Psoas muscle (tissue), 8 donors: ENCODE results near the gene FOXN1. TPM values are rescaled to one million over a fixed set of nuclear protein-coding genes. Genes with fewer than 3 reads are reported as not detected.

Experiments used
- ATAC-seq, 4 donors: fragments of 200-7000 bp; cut with Tn5 transposase; one replicate each; pipeline ENCODE4 v1.9.1; 2020; ENCODE audit warnings: moderate library complexity in 3 of 4, mild to moderate bottlenecking in 2 of 4
- DNase-seq, 2 donors: peaks; one replicate each; pipeline ENCODE4 v3.0.0-alpha.2; 2020
- H3K27ac ChIP-seq: fragments of 200-600 bp; one replicate; pipeline ENCODE4 v1.8.0; 2022
- H3K27me3 ChIP-seq, 3 donors: fragments of 200-600 bp in 1 of 3; one replicate each; pipeline versions ENCODE4 v1.6.1 to v1.8.0; 2013 to 2022; ENCODE audit warnings: low read length in 2 of 3, mild to moderate bottlenecking in 2 of 3, moderate library complexity in 1 of 3; ENCODE audit not compliant: insufficient read depth in 3 of 3
- H3K36me3 ChIP-seq, 2 donors: fragments of 200-600 bp in 1 of 2; one replicate each; pipeline versions ENCODE4 v1.6.1 to v1.8.0; 2013 to 2022; ENCODE audit warnings: low read depth in 1 of 2, mild to moderate bottlenecking in 1 of 2, moderate library complexity in 1 of 2; ENCODE audit not compliant: insufficient read depth in 1 of 2
- H3K4me1 ChIP-seq: fragments of 200-600 bp; one replicate; pipeline ENCODE4 v1.8.0; 2022
- H3K4me3 ChIP-seq: fragments of 200-600 bp; one replicate; pipeline ENCODE4 v1.8.0; 2022; ENCODE audit warnings: mild to moderate bottlenecking
- H3K9me3 ChIP-seq: fragments of 200-600 bp; one replicate; pipeline ENCODE4 v1.8.0; 2022
- CTCF ChIP-seq: fragments of 200-600 bp; IDR thresholded peaks from one replicate; pipeline ENCODE4 v1.8.0; 2022; ENCODE audit warnings: antibody characterized with exemption
- WGBS, 3 donors: extraction: QIAGEN DNeasy Blood & Tissue Kit; methylation state at CpG; one replicate each; pipeline versions ENCODE4 v1.1.6 to v1.1.7; 2013; 5-methylcytosine and 5-hydroxymethylcytosine counted together
- intact Hi-C, 2 donors: fragments of 100-400 bp; cut with DNase I; formaldehyde crosslinking; loops; one replicate each; pipeline versions ENCODE4 v1.11.0 to v1.14.2; 2022
- polyA plus RNA-seq, 3 donors: library from polyadenylated mRNA; stranded (reverse); fragments of 200-250 nt; gene quantifications; one replicate each; pipeline ENCODE4 v1.2.3, GENCODE V29; 2013
- total RNA-seq, 4 donors: library from RNA; stranded (reverse); fragmentation: NEBNext Ultra II Directional in 2 of 4; extraction: Animal tissue kit (Norgen Biotek cat#: 25700) in 2 of 4; gene quantifications; one replicate each; pipeline versions ENCODE4 v1.2.1 to v1.2.4, GENCODE V29; 2021 to 2023
- donor health status: healthy with polysubstance abuse.
- donor health status: DM: no; HTN: no; CAD: no; lungs with moderate emphysema.
- donor health status: Bipolar disorder and iron deficiency.
- donor health status: healthy.
- donor health status: DM: yes; HTN: yes; CAD: no.
- donor health status: DM: no; HTN: no; CAD: no.
- donor health status: DM: no; HTN: no; CAD: no.
- donor health status: DM: yes; HTN: yes; CAD: no.

FOXN1 gene
- total and polyA plus RNA-seq, 7 donors, result not detected

- no peak overlapping the region for H3K27ac ChIP-seq
- ATAC-seq, result no peak
- TF ChIP-seq CTCF, result no peak
- DNase-seq, result no peak
- no peaks in the 10 kb centered on the region for H3K36me3 ChIP-seq
- intact Hi-C loops, result no loop called here
- WGBS, 3 donors, result 53 to 72% (median 61%) methylated on average over 3 of the region's 3 CpGs
- no peaks in the 10 kb centered on the region for H3K9me3 ChIP-seq
- H3K27me3 ChIP-seq, result peaks cover 0 to 10% (median 0%) of the 10 kb centered on the region in 3 donors
- no peak overlapping the region for H3K4me3 ChIP-seq
- no peaks in the 10 kb centered on the region for H3K4me1 ChIP-seq
These were observed 4.5 kb upstream of the FOXN1 start for GRCh38 chr17:28501421-28502284.

GRCh38 chr17:28503420-28503819, 2.7 kb upstream of the FOXN1 start:
- no peaks in the 10 kb centered on the region for H3K9me3 ChIP-seq
- DNase-seq (no peak), ATAC-seq (no peak)
- 40 to 57% (median 47%) methylated on average over 3 of the region's 3 CpGs for WGBS, 3 donors
- no peak overlapping the region for H3K4me3 ChIP-seq
- no peaks in the 10 kb centered on the region for H3K36me3 ChIP-seq
- peaks cover 0 to 20% (median 2%) of the 10 kb centered on the region in 3 donors for H3K27me3 ChIP-seq
- no peak for TF ChIP-seq CTCF
- H3K27ac ChIP-seq, result no peak overlapping the region
- intact Hi-C loops, result no loop called here
- no peaks in the 10 kb centered on the region for H3K4me1 ChIP-seq

- no peak for ATAC-seq
- no peak for DNase-seq
- no peaks in the 10 kb centered on the region for H3K4me1 ChIP-seq
These were observed 777 bp downstream of the FOXN1 start for GRCh38 chr17:28506763-28507487.

GRCh38 chr17:28507567-28508203, 1.5 kb downstream of the FOXN1 start:
- intact Hi-C loops, result no loop called here
- ATAC-seq (no peak), DNase-seq (no peak)
- Histone ChIP-seq H3K4me1 (no peaks in the 10 kb centered on the region), H3K36me3 (no peaks in the 10 kb centered on the region), H3K27ac (no peak overlapping the region), H3K9me3 (no peaks in the 10 kb centered on the region), H3K4me3 (no peak overlapping the region), H3K27me3 (peaks cover 0 to 48% (median 5%) of the 10 kb centered on the region in 3 donors)
- TF ChIP-seq CTCF, result no peak
- 23 to 30% (median 24%) methylated on average over 15 to 24 of the region's 24 CpGs for WGBS, 3 donors

More at GRCh38 chr17:28506763-28507487, 777 bp downstream of the FOXN1 start:
- intact Hi-C loops, result no loop called here
- Histone ChIP-seq H3K27me3 (peaks cover 0 to 40% (median 4%) of the 10 kb centered on the region in 3 donors), H3K27ac (no peak overlapping the region), H3K9me3 (no peaks in the 10 kb centered on the region), H3K4me3 (no peak overlapping the region), H3K36me3 (no peaks in the 10 kb centered on the region)
- no peak for TF ChIP-seq CTCF
- 74 to 78% (median 77%) methylated on average over 14 of the region's 14 CpGs for WGBS, 3 donors
